Stimulated activated CD4-positive, alpha-beta T cell treated with anti-CD3 and anti-CD28 coated beads, Interleukin-15, amount 100 ng/mL, for 1 hour (primary cell): ENCODE data around the gene IPO11.
"Not testable (repeated sequence)": the region's sequence is repeated elsewhere in the genome, so short reads cannot be mapped to it uniquely, and the experiment has no call there.

Experiments
- DNase-seq, 2 donors: peaks; one replicate each; pipeline ENCODE4 v3.0.0-alpha.2; 2020; ENCODE audit warnings: low read depth in 1 of 2, low spot score in 1 of 2

IPO11 gene

DNA sequence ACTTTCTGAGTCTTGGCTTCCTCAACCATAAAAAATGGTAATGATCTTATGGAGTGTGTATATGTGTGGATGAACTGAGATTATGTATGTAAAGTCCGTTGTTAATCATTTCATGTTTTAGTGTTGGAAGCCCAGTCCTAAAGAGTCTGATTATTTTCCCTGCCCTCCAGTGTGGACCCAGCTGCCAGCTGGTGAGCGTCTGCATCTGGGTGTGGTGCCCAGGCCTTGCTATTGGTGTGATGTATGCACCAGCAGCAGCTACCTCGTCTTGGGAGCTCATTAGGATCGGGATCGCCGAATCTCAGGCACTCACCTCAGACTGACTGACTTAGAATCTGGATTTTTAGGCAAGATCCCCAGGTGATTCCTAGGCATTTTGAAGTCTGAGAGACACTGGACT is 229.9 kb downstream of the IPO11 start:
- DNase-seq, result no peak

GRCh38 chr5:62643556-62644451 is 231.2 kb downstream of the IPO11 start:
- DNase-seq, result no peak

DNA sequence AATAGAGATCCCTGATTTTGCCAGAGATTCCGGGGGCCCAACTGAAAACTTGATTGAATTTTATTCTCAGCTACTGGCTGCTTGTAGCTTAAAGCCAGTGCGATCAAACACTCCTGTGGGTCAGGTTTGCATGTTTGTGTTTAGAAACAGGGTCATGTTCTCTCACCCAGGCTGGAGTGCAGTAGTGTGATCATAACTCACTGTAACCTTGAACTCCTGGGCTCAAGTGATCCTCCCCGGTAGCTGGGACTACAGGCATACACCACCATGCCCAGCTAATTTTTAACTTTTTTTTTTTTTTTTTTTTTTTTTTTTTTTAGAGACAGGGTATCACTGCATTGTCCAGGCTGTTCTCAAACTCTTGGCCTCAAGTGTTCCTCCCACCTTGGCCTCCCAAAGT is 232.7 kb downstream of the IPO11 start:
- DNase-seq, result no peak

- no peak for DNase-seq
These were observed 234.7 kb downstream of the IPO11 start for GRCh38 chr5:62647241-62647640.

- no peak for DNase-seq
These were observed 236.5 kb downstream of the IPO11 start for GRCh38 chr5:62649025-62649424.

- DNase-seq, result no peak
These were observed 237.0 kb downstream of the IPO11 start for GRCh38 chr5:62649476-62650113.

- no peak for DNase-seq
These were observed 237.6 kb downstream of the IPO11 start for GRCh38 chr5:62650197-62650596.

GRCh38 chr5:62652225-62652624 is 239.7 kb downstream of the IPO11 start:
- no peak for DNase-seq

GRCh38 chr5:62653001-62653863 is 240.7 kb downstream of the IPO11 start:
- DNase-seq, result no peak

DNA sequence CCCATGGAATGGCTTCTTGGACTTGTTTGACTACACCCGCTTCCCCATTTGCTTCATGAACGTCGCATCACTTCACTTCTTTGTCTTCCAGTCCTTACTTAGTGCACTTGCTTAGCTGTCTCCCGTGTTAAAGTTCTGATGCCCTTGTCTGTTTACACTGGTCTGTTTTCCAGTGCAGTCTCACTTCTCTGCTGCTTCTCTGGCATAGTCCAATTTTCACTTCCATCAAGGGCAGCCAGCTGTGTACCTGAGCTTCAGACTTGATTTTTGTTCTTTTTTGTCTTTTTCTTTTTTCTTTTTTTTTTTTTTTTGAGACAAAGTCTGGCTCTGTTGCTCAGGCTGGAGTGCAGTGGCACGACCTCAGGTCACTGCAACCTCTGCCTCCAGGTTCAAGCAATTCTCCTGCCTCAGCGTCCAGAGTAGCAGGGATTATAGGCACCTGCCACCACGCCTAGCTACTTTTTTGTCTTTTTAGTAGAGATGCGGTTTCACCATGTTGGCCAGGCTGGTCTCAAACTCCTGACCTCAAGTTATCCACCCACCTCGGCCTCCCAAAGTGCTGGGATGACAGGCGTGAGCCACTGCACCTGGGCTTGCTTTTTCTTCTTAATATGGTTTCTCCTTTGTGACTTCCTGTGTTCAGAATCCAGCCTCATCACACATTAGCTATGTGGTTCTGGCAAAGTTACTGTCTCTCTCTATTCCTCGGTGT is 241.5 kb downstream of the IPO11 start:
- DNase-seq, result no peak

DNA sequence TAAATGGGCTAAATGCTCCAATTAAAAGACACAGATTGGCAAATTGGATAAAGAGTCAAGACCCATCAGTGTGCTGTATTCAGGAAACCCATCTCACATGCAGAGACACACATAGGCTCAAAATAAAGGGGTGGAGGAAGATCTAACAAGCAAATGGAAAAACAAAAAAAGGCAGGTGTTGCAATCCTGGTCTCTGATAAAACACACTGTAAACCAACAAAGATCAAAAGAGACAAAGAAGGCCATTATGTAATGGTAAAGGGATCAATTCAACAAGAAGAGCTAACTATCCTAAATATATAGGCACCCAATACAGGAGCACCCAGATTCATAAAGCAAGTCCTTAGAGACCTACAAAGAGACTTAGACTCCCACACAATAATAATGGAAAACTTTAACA is 245.2 kb downstream of the IPO11 start:
- DNase-seq, result not testable (repeated sequence)

GRCh38 chr5:62661126-62661525 is 248.6 kb downstream of the IPO11 start:
- DNase-seq, result no peak

GRCh38 chr5:62662521-62662920 is 250.0 kb downstream of the IPO11 start:
- DNase-seq, result no peak

DNA sequence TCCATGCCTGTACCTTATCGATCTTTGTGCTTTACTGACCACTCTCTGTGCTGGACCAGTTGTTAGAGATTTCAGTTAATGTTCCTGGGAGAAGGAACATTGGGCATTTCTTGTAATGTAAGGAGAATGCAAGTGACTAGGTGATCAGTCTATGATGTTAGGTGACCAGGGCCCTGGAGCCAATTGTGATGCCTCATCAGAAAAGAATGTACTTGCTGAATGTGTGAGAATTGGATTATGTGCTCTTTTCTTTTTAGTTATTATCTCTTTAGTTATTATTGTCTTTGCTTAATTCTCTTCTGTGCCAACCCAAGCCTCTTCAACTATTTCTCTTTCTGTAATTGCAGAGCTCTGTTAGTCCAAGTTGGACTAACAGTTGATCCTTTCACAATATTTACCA is 258.9 kb downstream of the IPO11 start:
- no peak for DNase-seq

DNA sequence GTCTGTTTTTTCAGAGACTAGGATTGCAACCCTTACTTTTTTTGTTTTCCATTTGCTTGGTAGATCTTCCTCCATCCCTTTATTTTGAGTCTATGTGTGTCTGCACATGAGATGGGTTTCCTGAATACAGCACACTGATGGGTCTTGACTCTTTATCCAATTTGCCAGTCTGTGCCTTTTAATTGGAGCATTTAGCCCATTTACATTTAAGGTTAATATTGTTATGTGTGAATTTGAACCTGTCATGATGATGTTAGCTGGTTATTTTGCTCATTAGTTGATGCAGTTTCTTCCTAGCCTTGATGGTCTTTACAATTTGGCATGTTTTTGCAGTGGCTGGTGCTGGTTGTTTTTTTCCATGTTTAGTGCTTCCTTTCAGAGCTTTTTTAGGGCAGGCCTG is 264.0 kb downstream of the IPO11 start:
- DNase-seq, result not testable (repeated sequence)
